Stimulated activated CD4-positive, alpha-beta T cell treated with anti-CD3 and anti-CD28 coated beads, Interleukin-2, amount 100 ng/mL, for 24 hours (primary cell): ENCODE data around the gene AMER2.
"Not testable (repeated sequence)": the region's sequence is repeated elsewhere in the genome, so short reads cannot be mapped to it uniquely, and the experiment has no call there.

Source experiments
- DNase-seq, 2 donors: peaks; one replicate each; pipeline ENCODE4 v3.0.0-alpha.2; 2020

The AMER2 gene

GRCh38 chr13:25180775-25181537 is 8.9 kb upstream of the AMER2 start:
- DNase-seq, result no peak

- no peak for DNase-seq
Observed at GRCh38 chr13:25179832-25180774, 8.0 kb upstream of the AMER2 start.

GRCh38 chr13:25179011-25179410 is 6.9 kb upstream of the AMER2 start:
- no peak for DNase-seq

GRCh38 chr13:25178070-25178469 is 6.0 kb upstream of the AMER2 start:
- no peak for DNase-seq

GRCh38 chr13:25177636-25178035 is 5.5 kb upstream of the AMER2 start:
- DNase-seq, result no peak

GRCh38 chr13:25177012-25177411 is 4.9 kb upstream of the AMER2 start:
- DNase-seq, result no peak

GRCh38 chr13:25175431-25175830 is 3.3 kb upstream of the AMER2 start:
- no peak for DNase-seq

GRCh38 chr13:25175026-25175425 is 2.9 kb upstream of the AMER2 start:
- no peak for DNase-seq

- no peak for DNase-seq
Observed at GRCh38 chr13:25174304-25174703, 2.2 kb upstream of the AMER2 start.

- no peak for DNase-seq
Observed at GRCh38 chr13:25172303-25172630, 179 bp upstream of the AMER2 start.

- peak in 1 of 2 donors; percentile 2 for DNase-seq
Observed at GRCh38 chr13:25171170-25171516, 945 bp downstream of the AMER2 start.

- DNase-seq, result peak in 1 of 2 donors; percentile 12
Observed at GRCh38 chr13:25170554-25171111, 1.5 kb downstream of the AMER2 start.

- DNase-seq, result no peak
Observed at GRCh38 chr13:25169951-25170553, 2.0 kb downstream of the AMER2 start.

- no peak for DNase-seq
Observed at GRCh38 chr13:25169356-25169755, 2.7 kb downstream of the AMER2 start.

GRCh38 chr13:25168790-25169189 is 3.3 kb downstream of the AMER2 start:
- no peak for DNase-seq

GRCh38 chr13:25167382-25168174 is 4.5 kb downstream of the AMER2 start:
- no peak for DNase-seq

GRCh38 chr13:25166306-25166705 is 5.8 kb downstream of the AMER2 start:
- DNase-seq, result no peak

- no peak for DNase-seq
Observed at GRCh38 chr13:25165663-25166062, 6.4 kb downstream of the AMER2 start.

- not testable (repeated sequence) for DNase-seq
Observed at GRCh38 chr13:25165163-25165562, 6.9 kb downstream of the AMER2 start.

- DNase-seq, result no peak
Observed at GRCh38 chr13:25157681-25158080, 14.4 kb downstream of the AMER2 start.

- no peak for DNase-seq
Observed at GRCh38 chr13:25153736-25154135, 18.4 kb downstream of the AMER2 start.

GRCh38 chr13:25151626-25152195 is 20.4 kb downstream of the AMER2 start:
- DNase-seq, result no peak
